Adrenal gland (tissue), 12 donors: ENCODE data around the gene RAB40A. TPM values are rescaled to one million over a fixed set of nuclear protein-coding genes. Genes with fewer than 3 reads are reported as not detected.
A peak's percentile ranks its signal among the peaks of the same experiment; 100 is the strongest.
"Not testable (repeated sequence)": the region's sequence is repeated elsewhere in the genome, so short reads cannot be mapped to it uniquely, and the experiment has no call there.

Source experiments
- DNase-seq, 7 donors: peaks; one replicate each; pipeline ENCODE4 v3.0.0-alpha.2; 2019 to 2020
- H3K27ac ChIP-seq, 5 donors: fragments of 200-600 bp; sonication (generic) in 4 of 5; 1 replicate in 3 of 5; 2 replicates in 2 of 5; pipeline versions ENCODE4 v1.5.1 to v1.8.0; 2016 to 2020; ENCODE audit warnings: mild to moderate bottlenecking in 1 of 5
- H3K27me3 ChIP-seq: fragments of 200-600 bp; 2 replicates; pipeline ENCODE4 v1.8.0; 2021
- H3K36me3 ChIP-seq, 2 donors: fragments of 200-600 bp; replicated peaks in 1 of 2; 1 replicate in 1 of 2; 2 replicates in 1 of 2; pipeline versions ENCODE4 v1.5.1 to v1.8.0; 2018 to 2022
- H3K4me1 ChIP-seq, 2 donors: fragments of 200-600 bp; replicated peaks in 1 of 2; 1 replicate in 1 of 2; 2 replicates in 1 of 2; pipeline versions ENCODE4 v1.5.1 to v1.8.0; 2018 to 2021
- H3K4me3 ChIP-seq, 4 donors: fragments of 200-600 bp; sonication (generic) in 3 of 4; one replicate each; pipeline ENCODE4 v1.5.1; 2016 to 2018
- H3K9me3 ChIP-seq, 3 donors: fragments of 200-600 bp; sonication (generic) in 1 of 3; replicated peaks in 1 of 3; 1 replicate in 2 of 3; 2 replicates in 1 of 3; pipeline versions ENCODE4 v1.5.1 to v1.8.0; 2016 to 2021
- CTCF ChIP-seq, 6 experiments: fragments of 450-650 bp in 4 of 6; fragments of 200-600 bp in 2 of 6; sonication (generic) in 1 of 6; IDR thresholded peaks; 1 replicate in 5 of 6; 2 replicates in 1 of 6; pipeline versions ENCODE4 v1.5.1 to v1.8.0; 2016 to 2021; ENCODE audit warnings: antibody characterized with exemption in 6 of 6, mild to moderate bottlenecking in 2 of 6, moderate library complexity in 1 of 6
- POLR2A ChIP-seq, 2 donors: fragments of 450-650 bp; IDR thresholded peaks; one replicate each; pipeline ENCODE4 v1.6.1; 2017; ENCODE audit warnings: antibody characterized with exemption in 2 of 2, mild to moderate bottlenecking in 2 of 2, moderate library complexity in 1 of 2
- WGBS, 4 donors: extraction: QIAGEN DNeasy Blood & Tissue Kit in 2 of 4; methylation state at CpG; one replicate each; pipeline versions ENCODE4 v1.1.5 to v1.1.7; 2013 to 2017; 5-methylcytosine and 5-hydroxymethylcytosine counted together
- intact Hi-C, 2 donors: fragments of 100-400 bp; cut with DNase I; formaldehyde crosslinking; loops; one replicate each; pipeline versions ENCODE4 v1.14.1 to v1.15.0; 2022 to 2023
- polyA plus RNA-seq, 3 donors: library from polyadenylated mRNA; stranded (reverse); fragments of 200-250 nt in 2 of 3; fragments of 350-450 nt in 1 of 3; fragmentation: Illumina TruSeq in 1 of 3; extraction: RNeasy Lipid Tissue Mini Kit (QIAGEN cat#74804) in 1 of 3; gene quantifications; one replicate each; pipeline ENCODE4 v1.2.3, GENCODE V29; 2013 to 2014
- total RNA-seq, 9 donors: library from RNA; depleted of rRNA in 4 of 9; stranded (reverse); fragments of >200 nt in 4 of 9; fragments of 120-200 nt in 1 of 9; fragmentation: NEBNext Ultra II Directional in 1 of 9; extraction: Animal tissue kit (Norgen Biotek cat#: 25700) in 1 of 9; gene quantifications; one replicate each; pipeline versions ENCODE4 v1.1.0 to v1.2.4, GENCODE V29; 2013 to 2023
- donor health status: healthy with polysubstance abuse.
- donor health status: Bipolar disorder and iron deficiency.
- donor health status: DM: yes; HTN: yes; CAD: no.
- donor health status: DM: no; HTN: no; CAD: no.
- donor health status: DM: no; HTN: no; CAD: no.
- donor health status: DM: yes; HTN: yes; CAD: no.

The RAB40A gene
- total and polyA plus RNA-seq, 12 donors, result 0.65 to 3.4 (median 1.2) TPM

DNA sequence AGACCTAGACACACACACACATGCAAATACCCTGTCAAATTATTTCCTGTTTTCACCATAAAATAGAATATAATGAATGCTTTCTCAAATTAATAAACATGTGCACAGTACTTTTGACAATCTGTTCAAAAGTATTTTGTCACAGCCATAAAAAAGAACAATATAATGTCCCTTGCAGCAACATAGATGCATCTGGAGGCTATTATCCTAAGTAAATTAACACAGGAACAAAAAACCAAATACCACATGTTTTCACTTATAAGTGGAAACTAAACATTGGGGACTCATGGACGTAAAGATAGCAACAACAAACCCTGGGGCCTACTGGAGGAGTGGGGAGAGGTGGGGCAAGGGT lies 15.5 kb downstream of the RAB40A start:
- whole genome bisulfite sequencing, 4 donors, result 38 to 88% (median 58%) methylated on average over 1 of the region's 1 CpG
- no peak overlapping the region for H3K4me3 ChIP-seq
- H3K9me3 ChIP-seq, result no peaks in the 10 kb centered on the region
- DNase-seq, result no peak
- H3K27ac ChIP-seq, result no peak overlapping the region
- no peak for TF ChIP-seq CTCF (IDR thresholded peaks at IDR 0.05)
- TF ChIP-seq POLR2A (IDR thresholded peaks at IDR 0.05), result no peak
- intact Hi-C loops, result no loop called here
- H3K4me1 ChIP-seq, result no peaks in the 10 kb centered on the region
- H3K27me3 ChIP-seq, result peaks cover 7% of the 10 kb centered on the region
- no peaks in the 10 kb centered on the region for H3K36me3 ChIP-seq

DNA sequence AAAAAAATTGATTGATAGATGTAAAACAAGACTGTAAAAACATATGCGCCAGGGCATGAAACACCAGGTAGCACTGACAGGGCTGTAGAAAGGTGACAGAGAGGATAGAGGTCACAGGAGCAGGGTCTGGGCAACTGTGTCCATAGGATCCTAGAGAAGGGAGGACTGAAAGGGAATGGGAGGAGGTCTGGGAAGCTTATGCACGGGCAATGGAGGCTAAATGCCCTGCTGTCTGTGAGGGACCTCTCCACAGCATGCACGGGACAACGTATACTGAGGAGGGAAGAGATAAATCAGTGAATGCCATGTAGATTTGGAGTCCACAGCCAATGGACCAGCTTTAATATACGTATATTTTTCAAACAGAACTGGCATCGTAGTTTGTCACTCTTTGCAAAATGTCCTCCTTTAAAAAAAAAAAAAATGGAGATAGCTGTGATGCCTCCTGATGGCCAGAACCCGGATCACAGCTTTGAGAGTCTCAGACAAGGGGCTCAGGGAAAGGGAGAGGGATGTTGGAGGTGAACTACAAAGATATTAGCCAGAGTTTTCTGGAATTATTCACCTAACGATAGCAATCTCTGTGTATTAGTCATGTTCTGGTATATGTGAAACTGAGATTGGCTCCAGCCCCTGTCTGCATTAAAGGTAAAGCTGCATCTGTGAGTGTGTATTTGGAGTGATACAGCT lies 16.0 kb downstream of the RAB40A start:
- peak overlapping the region in 1 of 5 donors; percentile 49 for H3K27ac ChIP-seq
- H3K9me3 ChIP-seq, result no peaks in the 10 kb centered on the region
- H3K4me1 ChIP-seq, result no peaks in the 10 kb centered on the region
- intact Hi-C loops, result no loop called here
- no peak overlapping the region for H3K4me3 ChIP-seq
- 64 to 78% (median 70%) methylated on average over 7 to 8 of the region's 8 CpGs for WGBS, 4 donors
- TF ChIP-seq CTCF (IDR thresholded peaks at IDR 0.05) (no peak), POLR2A (IDR thresholded peaks at IDR 0.05) (no peak)
- no peak for DNase-seq
- no peaks in the 10 kb centered on the region for H3K36me3 ChIP-seq
- peaks cover 8% of the 10 kb centered on the region for H3K27me3 ChIP-seq

- peaks cover 11% of the 10 kb centered on the region for H3K27me3 ChIP-seq
- DNase-seq, result no peak
- H3K9me3 ChIP-seq, result no peaks in the 10 kb centered on the region
- H3K4me1 ChIP-seq, result no peaks in the 10 kb centered on the region
- no peak overlapping the region for H3K4me3 ChIP-seq
- intact Hi-C loops, result no loop called here
- TF ChIP-seq POLR2A (IDR thresholded peaks at IDR 0.05) (no peak), CTCF (IDR thresholded peaks at IDR 0.05) (no peak)
- 68 to 91% (median 86%) methylated on average over 5 of the region's 5 CpGs for WGBS, 4 donors
- no peaks in the 10 kb centered on the region for H3K36me3 ChIP-seq
- H3K27ac ChIP-seq, result no peak overlapping the region
Measured at GRCh38 chrX:103498786-103499185, 20.5 kb downstream of the RAB40A start.

DNA sequence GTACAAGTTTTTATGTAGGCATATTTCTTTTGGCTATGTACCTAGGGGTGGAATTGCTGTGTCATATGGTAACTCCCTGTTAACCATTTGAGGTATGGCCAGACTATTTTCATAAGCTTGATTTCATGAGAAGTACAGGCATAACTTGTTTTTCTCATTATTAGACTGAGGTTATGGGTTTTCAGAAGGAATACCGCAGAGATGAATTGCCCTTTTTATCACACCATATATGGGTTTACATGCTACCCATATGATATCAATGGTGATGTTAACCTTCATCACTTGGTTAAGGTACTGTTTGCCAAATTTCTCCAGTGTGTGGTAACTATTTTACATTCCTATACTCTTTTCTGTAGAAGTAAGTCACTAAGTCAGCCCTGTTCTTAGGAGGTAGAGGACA lies 23.5 kb downstream of the RAB40A start:
- TF ChIP-seq CTCF (IDR thresholded peaks at IDR 0.05), result no peak
- no peak for TF ChIP-seq POLR2A (IDR thresholded peaks at IDR 0.05)
- Histone ChIP-seq H3K4me1 (no peaks in the 10 kb centered on the region), H3K9me3 (no peaks in the 10 kb centered on the region), H3K27me3 (peaks cover 4% of the 10 kb centered on the region), H3K4me3 (no peak overlapping the region), H3K27ac (no peak overlapping the region), H3K36me3 (no peaks in the 10 kb centered on the region)
- DNase-seq, result no peak
- intact Hi-C loops, result no loop called here
- 95 to 100% (median 97%) methylated on average over 1 of the region's 1 CpG for WGBS, 4 donors

- H3K36me3 ChIP-seq, H3K27me3 ChIP-seq, intact Hi-C loops, H3K9me3 ChIP-seq, H3K27ac ChIP-seq, DNase-seq, H3K4me3 ChIP-seq, H3K4me1 ChIP-seq: not testable (repeated sequence)
- WGBS, 4 donors, result 80 to 97% (median 93%) methylated on average over 3 of the region's 3 CpGs
Measured at GRCh38 chrX:103493578-103493977, 25.7 kb downstream of the RAB40A start.
